HG02943 (cell line): ENCODE measurements around the gene ARHGEF10L.

Experiments used
- ATAC-seq: cut with Tn5 transposase; IDR thresholded peaks from one replicate; pipeline ENCODE4 v1.9.1; 2021; ENCODE audit warnings: mild to moderate bottlenecking, low read depth, moderate library complexity; ENCODE audit not compliant: unreplicated experiment

ARHGEF10L gene

DNA sequence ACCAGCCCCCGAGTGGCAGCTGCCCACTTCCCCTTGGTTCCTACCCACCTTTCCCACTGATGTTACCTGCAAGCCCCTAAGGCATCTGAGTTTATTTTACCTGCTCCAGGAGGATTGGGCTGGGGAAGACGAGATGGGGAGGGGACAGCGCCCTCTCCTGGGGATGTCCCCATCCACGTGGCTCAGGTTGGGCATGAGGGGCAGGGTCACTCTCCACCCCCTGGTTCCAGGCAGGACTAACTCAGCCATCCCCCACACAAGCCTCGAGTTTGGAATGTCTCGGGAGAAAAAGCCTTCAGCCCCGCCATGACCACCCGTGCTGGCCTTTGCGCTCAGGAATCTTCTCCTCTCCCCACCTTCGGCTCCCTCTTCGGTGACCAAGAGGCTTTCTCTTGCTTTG lies 90.0 kb downstream of the ARHGEF10L start:
- no peak for ATAC-seq

DNA sequence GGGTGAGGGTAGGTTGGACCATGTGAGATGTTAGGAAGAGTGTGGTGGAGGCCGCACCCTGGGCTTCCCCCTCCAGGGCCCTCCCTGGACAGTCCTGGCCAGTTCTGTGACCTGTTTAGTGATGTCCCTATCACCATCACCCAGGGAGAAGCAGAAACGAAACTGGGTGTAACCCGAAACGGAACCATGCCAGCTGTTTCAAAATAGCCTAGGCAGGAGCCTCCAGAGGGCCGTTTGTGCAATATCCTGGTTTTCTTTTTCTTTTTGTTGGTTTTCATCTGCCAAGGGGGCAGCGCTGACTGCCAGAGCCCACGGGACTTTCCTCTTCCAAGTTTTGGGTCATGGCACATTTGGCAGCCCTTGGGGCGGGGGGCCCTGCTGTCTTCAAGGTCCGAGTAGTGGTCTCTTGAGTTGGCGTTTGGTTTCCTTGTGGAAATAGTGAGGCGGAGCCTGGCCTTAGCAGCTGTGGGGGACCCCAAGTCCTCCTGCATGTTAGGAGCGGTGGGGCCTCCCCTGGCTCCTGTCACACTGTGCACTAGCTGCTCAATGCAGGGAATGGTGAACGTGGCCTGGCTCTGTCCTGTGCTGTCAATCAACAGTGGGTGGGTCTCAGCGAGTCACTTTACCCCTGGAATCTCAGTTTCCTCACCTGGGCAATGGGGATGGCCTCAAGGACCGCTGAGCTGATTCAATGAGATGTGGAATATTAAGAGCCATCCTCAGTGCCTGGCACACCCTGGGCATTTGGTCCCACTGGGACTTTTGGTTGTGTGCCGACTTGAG lies 90.7 kb downstream of the ARHGEF10L start:
- ATAC-seq, result no peak

DNA sequence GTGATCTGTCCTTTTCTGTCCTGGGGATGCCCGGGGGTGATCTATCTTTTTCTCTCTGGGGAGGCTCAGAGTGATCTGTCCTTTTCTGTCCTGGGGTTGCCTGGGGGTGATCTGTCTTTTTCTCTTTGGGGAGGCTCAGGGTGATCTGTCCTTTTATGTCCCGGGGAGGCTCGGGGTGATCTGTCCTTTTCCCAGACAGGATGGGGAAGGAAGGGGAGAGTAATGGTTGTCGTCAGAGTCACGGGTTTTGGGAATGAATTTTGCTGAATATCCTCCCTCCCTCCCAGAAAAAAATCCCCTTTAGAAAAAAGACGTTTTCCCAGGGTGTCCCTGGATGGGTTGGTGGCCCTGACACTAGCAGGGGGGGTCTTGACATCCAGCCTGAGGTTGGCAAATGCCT lies 91.5 kb downstream of the ARHGEF10L start:
- ATAC-seq, result no peak

DNA sequence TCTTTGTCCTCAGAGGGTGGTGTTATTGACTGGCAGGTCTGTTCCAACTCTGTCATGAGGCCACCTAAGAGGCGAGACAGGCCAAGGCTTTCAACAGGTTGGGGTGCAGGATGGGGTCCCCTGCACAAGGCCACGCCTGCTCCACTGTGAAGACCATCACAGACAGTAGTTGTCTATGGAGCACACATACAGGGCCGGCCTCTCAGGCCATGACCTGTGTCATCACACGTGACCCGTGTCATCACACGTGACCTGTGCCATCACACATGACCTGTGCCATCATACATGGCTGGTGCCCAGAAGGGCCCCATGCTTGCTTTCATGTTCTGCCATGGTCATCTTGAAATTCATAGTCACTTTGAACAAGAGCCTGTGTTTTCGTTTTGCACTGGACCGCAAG lies 91.9 kb downstream of the ARHGEF10L start:
- ATAC-seq, result no peak

DNA sequence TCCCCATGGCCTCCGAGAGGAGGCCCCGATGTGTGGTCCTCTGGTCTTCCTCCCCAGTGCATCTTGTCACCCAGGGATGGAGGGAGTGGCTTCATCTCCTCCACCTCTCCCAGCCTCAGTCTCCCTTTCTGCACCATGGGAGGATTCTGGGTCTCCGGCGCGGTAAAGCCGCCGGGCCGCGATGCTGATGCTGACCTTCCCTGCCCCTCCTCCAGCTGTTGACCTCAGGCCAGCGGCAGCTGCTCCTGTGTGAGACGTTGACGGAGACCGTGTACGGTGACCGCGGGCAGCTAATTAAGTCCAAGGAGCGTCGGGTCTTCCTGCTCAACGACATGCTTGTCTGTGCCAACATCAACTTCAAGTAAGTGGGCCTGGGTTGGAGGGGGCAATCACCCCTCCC lies 92.6 kb downstream of the ARHGEF10L start:
- no peak for ATAC-seq

DNA sequence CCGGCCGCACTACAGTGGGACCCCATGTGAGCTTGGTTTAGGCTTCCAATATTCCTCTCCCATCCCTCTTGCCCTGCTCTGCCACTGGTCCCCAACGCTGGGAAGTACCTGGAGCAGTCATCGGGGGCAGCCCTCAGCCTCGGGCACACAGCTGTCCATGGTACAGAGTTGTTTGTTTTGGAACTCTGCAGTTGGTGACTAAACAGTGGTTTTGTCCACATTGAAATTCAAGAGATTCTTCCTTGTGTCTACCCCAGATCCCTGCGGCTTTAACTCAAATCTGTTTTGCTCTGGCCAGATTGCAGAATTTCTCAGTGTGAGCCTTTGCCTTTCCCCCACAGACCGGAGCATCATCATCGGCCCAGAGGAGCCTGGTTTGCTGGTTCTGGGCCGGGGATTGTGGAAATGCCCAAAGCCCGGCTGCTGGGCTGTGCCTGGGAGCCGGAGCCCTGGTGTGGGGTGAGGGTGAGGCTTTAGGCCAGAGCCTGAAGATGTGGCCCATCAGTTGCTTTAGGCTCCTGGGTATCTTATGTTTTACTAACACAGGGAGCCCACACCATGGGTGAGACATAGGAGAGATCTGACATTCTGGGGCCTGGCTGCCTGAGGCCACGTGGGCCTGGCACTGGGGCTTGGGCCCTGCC lies 93.2 kb downstream of the ARHGEF10L start:
- no peak for ATAC-seq

DNA sequence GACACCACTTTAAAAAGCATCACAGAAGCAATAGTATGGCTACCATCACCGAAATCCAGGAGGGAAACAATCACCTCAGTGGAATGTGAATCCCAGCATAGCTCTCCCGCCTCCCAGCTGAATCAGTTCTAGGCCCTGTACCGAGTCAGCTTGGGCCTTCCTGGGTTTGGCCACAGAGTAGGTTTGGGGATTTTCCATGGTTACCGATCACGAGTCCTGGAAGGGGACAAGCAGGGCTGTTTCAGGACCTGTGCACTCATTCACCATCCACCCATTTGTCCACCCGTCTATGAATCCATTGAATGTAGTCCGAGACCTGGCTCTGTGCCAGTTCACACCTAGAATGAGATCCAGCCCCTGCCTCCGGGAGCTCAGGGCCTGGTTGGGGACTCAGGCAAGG lies 94.2 kb downstream of the ARHGEF10L start:
- no peak for ATAC-seq

DNA sequence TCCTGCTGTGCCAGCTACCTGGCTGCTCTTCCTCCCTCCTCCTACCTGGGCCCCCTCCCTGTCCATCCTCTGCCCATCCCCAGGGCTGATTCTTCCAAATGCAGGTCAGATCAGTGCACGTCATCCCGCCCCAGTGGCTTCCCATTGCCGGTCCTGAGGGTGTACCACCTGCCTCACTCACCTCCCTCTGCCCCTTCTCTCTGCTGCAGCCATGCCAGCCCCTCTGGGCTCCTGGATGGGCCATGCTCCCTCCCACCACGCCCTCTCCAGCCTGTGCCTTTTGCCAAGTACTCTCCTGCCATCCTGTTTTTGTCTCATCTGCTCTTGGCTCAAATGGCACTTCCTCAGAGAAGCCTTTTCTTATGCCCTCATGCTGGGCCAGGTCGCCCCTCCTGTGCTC lies 95.8 kb downstream of the ARHGEF10L start:
- no peak for ATAC-seq

DNA sequence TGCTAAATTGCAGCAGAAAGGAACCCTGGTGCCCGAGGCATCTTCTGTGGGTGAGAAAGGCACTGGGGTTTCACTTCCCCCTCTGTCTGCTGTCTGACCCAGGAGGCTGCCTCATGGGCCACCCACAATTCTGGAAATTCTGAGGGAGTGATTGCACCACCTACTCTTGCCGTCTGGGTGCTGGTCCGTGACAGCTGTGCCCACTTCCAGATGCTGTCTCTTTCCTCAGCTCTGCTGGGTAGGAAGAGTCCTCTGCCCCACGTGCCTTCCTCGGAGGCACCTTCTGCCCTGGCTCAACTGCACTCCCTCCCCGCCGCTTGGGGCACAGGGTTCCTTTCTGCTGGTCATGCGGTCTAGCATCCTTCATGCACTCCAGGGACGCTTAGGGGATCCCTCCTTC lies 96.3 kb downstream of the ARHGEF10L start:
- no peak for ATAC-seq

DNA sequence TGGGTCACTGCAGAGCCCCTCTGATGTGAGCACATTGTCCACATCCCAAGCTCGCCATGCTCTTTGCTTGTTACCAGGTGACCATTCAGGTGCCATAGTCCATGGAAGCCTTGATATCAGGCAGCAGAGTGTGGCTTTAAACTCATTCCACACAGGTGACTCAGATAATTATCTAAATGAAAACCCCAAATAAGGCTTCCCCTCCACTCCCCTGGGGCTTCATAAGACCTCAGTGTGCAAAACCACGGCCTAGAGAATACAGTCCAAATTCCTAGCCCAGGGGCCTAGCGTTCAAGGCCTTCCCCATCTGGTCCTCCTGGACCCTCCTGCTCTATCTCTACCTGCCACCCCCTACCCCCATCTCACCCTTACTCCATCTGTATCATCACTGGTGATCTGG lies 97.1 kb downstream of the ARHGEF10L start:
- ATAC-seq, result no peak

DNA sequence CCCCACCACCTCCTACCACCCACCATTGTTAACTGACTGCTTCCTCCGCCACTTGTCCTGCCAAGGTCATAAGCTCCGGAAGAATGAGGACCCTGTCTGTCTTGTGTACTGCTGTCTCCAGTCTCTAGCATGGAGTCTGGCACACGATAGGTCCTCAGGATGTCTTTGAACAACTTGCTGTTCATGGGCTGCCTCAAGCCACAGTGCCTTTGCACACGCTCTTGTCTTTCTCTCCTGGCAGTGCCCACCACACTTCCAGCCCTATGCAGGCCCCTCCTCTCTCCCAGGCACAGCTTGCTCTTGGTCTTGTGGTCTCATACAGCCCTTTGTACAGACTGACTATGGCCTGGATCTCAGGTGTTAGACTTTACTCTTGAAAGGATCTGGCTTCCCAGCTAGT lies 97.6 kb downstream of the ARHGEF10L start:
- no peak for ATAC-seq

DNA sequence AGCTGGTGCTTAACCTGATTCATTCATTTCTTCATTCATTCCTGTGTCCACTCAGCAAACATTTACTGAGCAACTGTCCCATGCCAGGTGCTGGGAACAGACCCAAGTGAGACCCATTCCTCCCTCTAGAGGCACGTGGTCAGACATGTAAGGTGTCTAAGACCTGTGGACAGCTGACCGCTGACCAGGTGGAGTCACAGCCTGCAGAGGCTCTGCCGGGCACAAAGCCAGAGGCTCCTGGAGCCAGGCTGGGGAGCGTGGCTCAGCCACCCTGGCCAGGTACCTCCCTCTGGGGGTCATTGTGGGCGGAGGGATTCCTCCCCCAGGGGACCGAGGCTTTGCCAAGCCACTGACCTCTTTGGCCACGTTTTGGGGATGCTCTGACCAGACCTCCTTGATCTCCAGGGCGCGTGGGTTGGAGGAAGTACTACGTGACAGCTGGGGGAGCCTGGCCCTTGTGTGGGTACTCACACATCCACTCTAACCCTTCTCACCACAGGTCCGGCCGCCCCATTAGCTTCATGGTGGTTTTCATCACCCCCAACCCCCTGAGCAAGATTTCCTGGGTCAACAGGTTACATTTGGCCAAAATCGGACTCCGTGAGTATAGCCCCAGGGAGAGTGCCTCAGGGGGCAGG lies 100.3 kb downstream of the ARHGEF10L start:
- no peak for ATAC-seq

DNA sequence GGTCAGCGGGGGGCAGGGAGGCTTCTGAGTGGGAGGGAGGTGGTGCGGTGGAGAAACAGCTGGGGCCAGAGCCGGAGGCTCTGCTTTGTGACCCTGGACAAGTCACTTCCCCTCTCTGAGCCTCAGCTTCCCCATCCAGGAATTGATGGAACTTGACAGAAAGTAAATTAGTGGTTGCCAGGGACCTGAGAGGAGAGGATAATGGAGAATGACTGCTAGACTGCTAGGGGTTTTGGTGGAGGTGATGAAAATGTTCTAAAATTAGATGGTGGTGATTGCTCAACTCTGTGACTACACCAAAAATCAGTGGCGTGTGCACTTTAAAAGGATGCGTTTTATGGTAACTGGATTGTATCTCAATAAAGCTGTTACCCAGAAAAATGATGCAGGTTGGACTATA lies 100.9 kb downstream of the ARHGEF10L start:
- no peak for ATAC-seq

DNA sequence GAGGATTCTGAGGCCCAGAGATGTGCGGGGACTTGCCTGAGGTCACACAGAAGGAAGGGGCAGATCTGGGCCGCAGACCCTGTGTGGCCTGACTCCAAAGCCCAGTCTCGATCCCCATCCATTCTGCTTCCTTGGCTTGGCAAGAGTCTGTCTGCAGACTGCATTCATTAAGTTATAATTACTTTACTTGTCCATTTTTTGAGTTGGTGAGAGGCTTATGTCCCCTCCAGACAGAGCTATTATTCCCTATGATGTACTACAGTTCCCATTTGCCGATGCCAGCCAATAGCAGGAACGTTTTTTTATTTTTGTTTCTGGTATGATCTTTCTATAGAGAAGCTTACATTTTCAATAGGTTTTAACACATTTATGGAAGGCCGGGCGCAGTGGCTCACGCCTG lies 101.5 kb downstream of the ARHGEF10L start:
- ATAC-seq, result no peak

DNA sequence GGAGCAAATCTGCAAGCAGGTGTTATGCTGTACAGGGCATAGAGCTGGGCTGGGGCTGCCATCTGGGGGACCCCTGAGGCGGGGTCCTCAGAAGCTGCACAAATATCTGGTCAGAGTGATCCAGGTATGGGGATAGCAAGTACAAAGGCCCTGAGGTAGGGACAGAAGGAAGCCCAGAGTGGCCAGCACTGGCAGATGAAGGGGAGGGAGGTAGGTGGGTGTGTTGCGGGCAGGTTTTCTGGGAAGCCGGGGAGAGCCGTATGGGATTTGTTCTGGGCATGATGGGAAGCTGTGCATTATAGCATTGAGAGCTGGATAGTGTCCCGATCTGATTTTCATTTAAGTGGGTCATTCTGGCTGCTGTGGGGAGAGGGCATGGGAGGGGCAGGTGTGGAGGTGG lies 102.7 kb downstream of the ARHGEF10L start:
- ATAC-seq, result no peak

DNA sequence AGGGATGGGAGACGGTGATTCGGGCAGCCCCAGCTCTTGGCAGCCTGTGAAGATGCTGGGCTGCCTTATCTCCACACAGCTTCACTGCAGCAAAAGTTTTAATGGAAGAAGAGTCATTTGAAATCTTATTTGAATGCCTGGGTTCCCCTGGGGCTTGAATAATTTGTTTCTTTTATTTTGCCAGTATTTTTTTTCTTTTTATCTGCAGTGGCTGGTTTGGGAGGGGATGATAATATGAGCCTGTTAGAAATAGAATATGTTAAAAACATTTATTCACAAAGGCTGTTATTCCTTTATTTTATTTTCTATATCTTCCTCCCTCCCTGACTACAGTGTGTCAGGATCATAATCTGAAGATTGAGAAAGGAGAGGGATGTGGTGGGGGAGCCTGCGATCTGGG lies 103.4 kb downstream of the ARHGEF10L start:
- no peak for ATAC-seq

DNA sequence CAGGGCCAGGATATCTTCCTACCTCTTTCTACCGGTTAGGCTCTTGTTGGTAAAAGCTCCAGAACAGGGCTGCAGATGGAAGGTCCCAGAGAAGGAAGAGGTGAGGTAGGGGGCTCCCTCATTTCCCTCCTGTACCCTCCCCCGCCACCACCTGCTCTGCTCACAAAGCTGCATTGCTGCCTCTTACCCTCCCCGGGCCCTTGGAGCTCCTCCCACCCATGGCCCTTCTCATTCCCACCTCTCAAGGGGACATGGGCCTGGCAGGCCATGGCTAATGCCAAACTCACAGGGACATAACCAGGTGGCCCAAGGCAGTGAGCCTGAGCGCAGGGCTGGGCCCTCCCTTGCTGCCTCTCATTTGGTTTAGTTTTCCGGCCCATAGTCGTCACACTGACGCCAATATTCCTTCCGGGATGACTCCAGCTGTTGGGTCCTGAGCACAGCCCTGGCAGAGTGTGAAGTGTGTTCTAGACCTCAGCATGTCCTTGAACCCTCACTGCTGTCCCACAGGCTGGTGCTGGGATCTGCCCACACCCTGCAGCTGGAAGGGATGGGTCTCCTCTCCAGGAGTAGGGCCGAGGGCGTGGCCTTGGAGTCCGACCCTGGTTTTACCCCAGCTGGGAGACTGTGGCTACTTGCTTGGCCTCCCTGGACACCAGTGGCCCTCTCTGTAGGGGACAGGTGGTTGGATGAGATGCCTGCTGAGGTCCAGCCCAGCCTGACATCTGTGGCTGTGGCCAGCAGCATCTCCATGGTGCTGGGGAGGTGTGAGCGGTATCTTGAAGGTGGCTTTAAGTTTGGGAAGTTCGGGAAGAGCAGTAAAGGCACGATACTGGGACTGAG lies 104.6 kb downstream of the ARHGEF10L start:
- ATAC-seq, result no peak

DNA sequence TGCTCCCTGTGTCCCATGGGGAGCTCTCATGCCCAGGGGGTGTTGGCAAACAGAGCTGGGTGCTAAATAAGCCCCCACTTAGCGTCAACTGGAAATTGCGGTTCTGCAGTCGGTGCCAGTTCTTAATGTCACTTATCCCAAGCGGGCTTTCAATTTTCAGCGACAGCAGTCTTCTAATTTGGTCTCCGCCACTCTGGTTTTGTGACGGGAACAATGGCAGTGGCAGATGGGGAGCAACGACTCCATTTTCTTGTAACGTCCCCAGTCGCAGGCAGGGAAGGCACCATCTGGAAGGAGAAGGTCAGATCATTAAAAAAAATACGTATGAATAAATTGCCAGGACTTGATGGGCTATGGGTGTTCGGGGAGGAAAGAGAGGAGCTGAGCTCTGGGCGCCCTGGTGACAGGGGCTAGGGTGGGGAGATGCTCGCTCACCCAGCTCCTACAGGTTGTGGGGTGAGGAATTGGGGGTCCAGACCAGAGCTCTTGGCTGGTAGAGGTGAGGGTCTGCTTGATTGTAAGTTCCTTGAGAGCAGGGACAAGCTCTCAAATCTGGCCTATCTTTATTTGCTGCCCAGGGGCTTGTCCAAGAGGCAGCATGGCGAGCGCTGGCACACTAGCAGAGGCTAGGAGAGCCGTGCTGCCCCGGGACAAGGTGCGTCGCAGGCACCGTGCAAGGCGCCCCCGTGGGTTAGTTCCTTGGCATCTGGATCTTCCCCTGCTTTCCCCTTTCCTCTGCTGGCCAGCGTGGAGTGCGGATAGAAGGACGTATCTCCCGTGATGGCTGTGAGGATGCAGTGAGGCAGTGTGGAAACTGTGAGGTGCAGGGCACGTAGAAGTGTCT lies 105.8 kb downstream of the ARHGEF10L start:
- ATAC-seq, result no peak

DNA sequence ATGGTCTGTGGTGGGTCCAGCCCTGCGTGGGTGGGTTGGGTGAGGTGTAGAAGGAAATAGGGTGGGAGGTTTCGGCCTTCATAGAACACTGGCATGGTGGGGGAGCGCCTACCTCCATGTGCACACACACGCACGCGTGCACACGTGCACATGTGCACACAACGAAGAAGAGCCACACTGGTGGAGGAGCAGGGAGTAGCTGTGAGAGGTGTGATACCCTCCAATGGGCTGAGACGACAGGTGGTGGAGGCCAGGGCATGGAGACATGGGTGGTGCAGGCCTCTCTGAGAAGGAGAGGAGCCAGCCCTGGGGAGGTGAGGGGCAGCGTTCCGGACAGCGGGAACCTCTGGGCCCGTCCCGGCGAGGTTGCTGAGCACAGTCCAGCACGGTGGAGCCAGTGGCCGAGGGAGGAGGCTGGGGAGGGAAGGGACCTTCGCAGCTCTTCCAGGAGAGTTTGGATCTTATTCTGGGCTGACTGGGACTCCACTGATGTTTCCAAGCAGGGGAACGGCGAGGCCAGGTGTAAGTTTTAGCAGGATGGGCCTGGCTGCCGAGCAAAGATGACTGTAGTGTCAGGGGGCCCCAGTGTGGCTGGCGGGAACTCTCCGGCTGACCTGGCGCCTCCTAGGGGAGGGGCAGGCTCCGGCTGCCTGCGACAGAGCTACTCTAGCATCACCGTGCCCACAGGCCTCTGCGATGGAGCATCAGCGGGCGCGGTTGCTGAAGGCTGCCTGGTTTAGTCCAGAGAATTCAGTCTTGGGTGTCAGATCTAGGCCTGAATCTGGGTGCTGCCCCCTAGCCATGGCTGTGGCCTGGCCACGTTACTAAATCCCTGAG lies 107.2 kb downstream of the ARHGEF10L start:
- ATAC-seq, result no peak
